Heart left ventricle (tissue), 16 donors: ENCODE measurements around the gene CHRNA1. TPM values are rescaled to one million over a fixed set of nuclear protein-coding genes. Genes with fewer than 3 reads are reported as not detected.

ENCODE experiments used
- ATAC-seq, 4 donors: fragments of 200-7000 bp; cut with Tn5 transposase; one replicate each; pipeline ENCODE4 v1.9.1; 2020 to 2022; ENCODE audit warnings: moderate library complexity in 4 of 4, mild to moderate bottlenecking in 3 of 4, moderate number of reproducible peaks in 1 of 4
- DNase-seq, 5 donors: peaks; one replicate each; pipeline ENCODE4 v3.0.0-alpha.2; 2020
- H3K27ac ChIP-seq, 12 donors: fragments of 200-600 bp; sonication (generic) in 4 of 12; one replicate each; pipeline versions ENCODE4 v1.5.0 to v1.8.0; 2016 to 2022; ENCODE audit warnings: mild to moderate bottlenecking in 2 of 12
- H3K27me3 ChIP-seq, 9 donors: fragments of 200-600 bp; sonication (generic) in 2 of 9; one replicate each; pipeline versions ENCODE4 v1.5.1 to v1.8.0; 2016 to 2022; ENCODE audit warnings: mild to moderate bottlenecking in 3 of 9
- H3K36me3 ChIP-seq, 9 donors: fragments of 200-600 bp; sonication (generic) in 2 of 9; one replicate each; pipeline versions ENCODE4 v1.5.0 to v1.8.0; 2018 to 2022; ENCODE audit warnings: mild to moderate bottlenecking in 2 of 9
- H3K4me1 ChIP-seq, 12 donors: fragments of 200-600 bp; sonication (generic) in 4 of 12; one replicate each; pipeline versions ENCODE4 v1.5.0 to v1.8.0; 2016 to 2022; ENCODE audit warnings: mild to moderate bottlenecking in 3 of 12
- H3K4me3 ChIP-seq, 12 donors: fragments of 200-600 bp; sonication (generic) in 4 of 12; one replicate each; pipeline versions ENCODE4 v1.5.0 to v1.8.0; 2017 to 2022; ENCODE audit warnings: mild to moderate bottlenecking in 9 of 12, moderate library complexity in 4 of 12
- H3K9me3 ChIP-seq, 12 donors: fragments of 200-600 bp; sonication (generic) in 4 of 12; one replicate each; pipeline versions ENCODE4 v1.5.0 to v1.8.0; 2016 to 2022; ENCODE audit warnings: mild to moderate bottlenecking in 1 of 12
- POLR2A ChIP-seq, 2 donors: fragments of 450-650 bp; IDR thresholded peaks; one replicate each; pipeline ENCODE4 v1.6.1; 2017; ENCODE audit warnings: antibody characterized with exemption in 2 of 2, mild to moderate bottlenecking in 2 of 2, moderate library complexity in 2 of 2
- WGBS, 4 donors: extraction: QIAGEN DNeasy Blood & Tissue Kit in 2 of 4; methylation state at CpG; one replicate each; pipeline versions ENCODE4 v1.1.5 to v1.1.7; 2013 to 2018; 5-methylcytosine and 5-hydroxymethylcytosine counted together
- intact Hi-C, 10 donors: fragments of 100-400 bp; cut with DNase I; formaldehyde crosslinking; loops; one replicate each; pipeline versions ENCODE4 v1.11.1 to v1.14.2; 2022
- polyA plus RNA-seq, 2 donors: library from polyadenylated mRNA; stranded (reverse); fragments of 200-250 nt; gene quantifications; one replicate each; pipeline ENCODE4 v1.2.3, GENCODE V29; 2013
- total RNA-seq, 9 donors: library from RNA; depleted of rRNA in 2 of 9; stranded (reverse); fragments of >200 nt in 2 of 9; fragmentation: NEBNext Ultra II Directional in 3 of 9; extraction: Animal tissue kit (Norgen Biotek cat#: 25700) in 3 of 9; gene quantifications; one replicate each; pipeline versions ENCODE4 v1.1.0 to v1.2.4, GENCODE V29; 2016 to 2023
- TF ChIP-seq, protein P1 (sequence below), 12 donors: fragments of 200-600 bp; sonication (generic) in 4 of 12; IDR thresholded peaks; one replicate each; pipeline versions ENCODE4 v1.5.0 to v1.8.0; 2018 to 2022; ENCODE audit warnings: antibody characterized with exemption in 12 of 12, mild to moderate bottlenecking in 5 of 12
- donor health status: ischemic (EF 13 %, LVEDD 7.1; RV severe dilation, severe dysfunction).
- donor health status: healthy with polysubstance abuse.
- donor health status: DM: no; HTN: yes; CAD: no.
- donor health status: DM: no; HTN: no; CAD: no.
- donor health status: ischemic (EF 25% LVEDD 6.9; RV normal size, moderate dysfunction).
- donor health status: ischemic (EF 25% LVEDD 5.7; RV mildly dilated, moderate dysfunction).
- donor health status: healthy.
- donor health status: DM: yes; HTN: yes; CAD: no.
- donor health status: ischemic (EF 35%, LVEDD 5.7; RV mildly dilated, moderate dysfunction).
- donor health status: nonischemic (EF 11% LVEDD 7.7; RV severe dilation, severe dysfunction).
- donor health status: DM: yes; HTN: yes; CAD: no.
- donor health status: PGD.
- donor health status: ischemic (EF 29% LVEDD 5.4; RV normal size, mild dysfunction).
- donor health status: nonischemic (EF 23%, LVEDD 6.1; RV moderate dilation, normal function).

CHRNA1 gene
- total and polyA plus RNA-seq, 11 donors = 0.07 to 1.8 (median 0.86) TPM; not detected in 3

DNA sequence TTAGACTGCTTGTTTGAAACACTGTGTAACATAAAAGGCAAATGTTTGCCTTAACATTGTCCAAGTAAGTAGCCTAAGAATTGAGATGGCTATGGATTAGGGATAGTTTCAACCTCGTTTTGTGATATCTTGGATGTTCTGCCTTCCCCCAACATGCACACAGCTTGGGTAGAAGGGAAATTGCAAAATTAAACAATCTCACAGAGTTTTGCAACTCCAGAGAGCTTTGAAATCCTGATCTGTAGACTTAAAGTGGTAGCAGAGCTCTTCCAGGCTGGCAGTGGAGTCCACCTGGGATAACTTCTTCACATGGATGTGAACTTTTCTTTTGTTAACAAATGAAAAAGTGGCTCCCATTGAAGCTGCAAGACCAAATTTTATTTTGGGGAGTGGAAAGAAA is 59.6 kb downstream of the CHRNA1 start:
- 43 to 58% (median 50%) methylated on average over 1 of the region's 1 CpG for WGBS, 4 donors
- ATAC-seq = no peak
- Histone ChIP-seq H3K4me3 (no peak overlapping the region), H3K4me1 (peaks cover 0 to 5% (median 0%) of the 10 kb centered on the region in 12 donors), H3K27ac (no peak overlapping the region), H3K36me3 (no peaks in the 10 kb centered on the region), H3K9me3 (no peaks in the 10 kb centered on the region), H3K27me3 (peaks cover 0 to 15% (median 5%) of the 10 kb centered on the region in 9 donors)
- intact Hi-C loops = loop anchor here in 1 of 10 donors (5.0 kb wide), 1 partner anchor 288 kb away; no protein-coding TSS in a partner anchor
- no peak for TF ChIP-seq POLR2A (IDR thresholded peaks at IDR 0.05)
- TF ChIP-seq, protein P1, sequence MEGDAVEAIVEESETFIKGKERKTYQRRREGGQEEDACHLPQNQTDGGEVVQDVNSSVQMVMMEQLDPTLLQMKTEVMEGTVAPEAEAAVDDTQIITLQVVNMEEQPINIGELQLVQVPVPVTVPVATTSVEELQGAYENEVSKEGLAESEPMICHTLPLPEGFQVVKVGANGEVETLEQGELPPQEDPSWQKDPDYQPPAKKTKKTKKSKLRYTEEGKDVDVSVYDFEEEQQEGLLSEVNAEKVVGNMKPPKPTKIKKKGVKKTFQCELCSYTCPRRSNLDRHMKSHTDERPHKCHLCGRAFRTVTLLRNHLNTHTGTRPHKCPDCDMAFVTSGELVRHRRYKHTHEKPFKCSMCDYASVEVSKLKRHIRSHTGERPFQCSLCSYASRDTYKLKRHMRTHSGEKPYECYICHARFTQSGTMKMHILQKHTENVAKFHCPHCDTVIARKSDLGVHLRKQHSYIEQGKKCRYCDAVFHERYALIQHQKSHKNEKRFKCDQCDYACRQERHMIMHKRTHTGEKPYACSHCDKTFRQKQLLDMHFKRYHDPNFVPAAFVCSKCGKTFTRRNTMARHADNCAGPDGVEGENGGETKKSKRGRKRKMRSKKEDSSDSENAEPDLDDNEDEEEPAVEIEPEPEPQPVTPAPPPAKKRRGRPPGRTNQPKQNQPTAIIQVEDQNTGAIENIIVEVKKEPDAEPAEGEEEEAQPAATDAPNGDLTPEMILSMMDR (IDR thresholded peaks at IDR 0.05) = no peak
- no peak for DNase-seq

GRCh38 chr2:174704061-174704460 is 60.2 kb downstream of the CHRNA1 start:
- ATAC-seq = no peak
- intact Hi-C loops = loop anchor here in 1 of 10 donors (5.0 kb wide), 1 partner anchor 288 kb away; no protein-coding TSS in a partner anchor
- 64 to 72% (median 66%) methylated on average over 3 of the region's 3 CpGs for WGBS, 4 donors
- TF ChIP-seq POLR2A (IDR thresholded peaks at IDR 0.05) = no peak
- TF ChIP-seq, protein P1 (IDR thresholded peaks at IDR 0.05) = no peak
- Histone ChIP-seq H3K36me3 (no peaks in the 10 kb centered on the region), H3K9me3 (no peaks in the 10 kb centered on the region), H3K4me3 (no peak overlapping the region), H3K27ac (no peak overlapping the region), H3K4me1 (peaks cover 0 to 5% (median 0%) of the 10 kb centered on the region in 12 donors), H3K27me3 (peaks cover 0 to 15% (median 5%) of the 10 kb centered on the region in 9 donors)
- no peak for DNase-seq

GRCh38 chr2:174703430-174703829 is 60.8 kb downstream of the CHRNA1 start:
- Histone ChIP-seq H3K9me3 (no peaks in the 10 kb centered on the region), H3K36me3 (no peaks in the 10 kb centered on the region), H3K27ac (no peak overlapping the region), H3K4me3 (no peak overlapping the region), H3K27me3 (peaks cover 0 to 15% (median 5%) of the 10 kb centered on the region in 9 donors), H3K4me1 (peaks cover 0 to 5% (median 0%) of the 10 kb centered on the region in 12 donors)
- WGBS, 4 donors = 88 to 92% (median 89%) methylated on average over 3 of the region's 3 CpGs
- no peak for TF ChIP-seq POLR2A (IDR thresholded peaks at IDR 0.05)
- TF ChIP-seq, protein P1 (IDR thresholded peaks at IDR 0.05) = no peak
- intact Hi-C loops = loop anchor here in 1 of 10 donors (5.0 kb wide), 1 partner anchor 289 kb away; no protein-coding TSS in a partner anchor
- DNase-seq (no peak), ATAC-seq (no peak)

DNA sequence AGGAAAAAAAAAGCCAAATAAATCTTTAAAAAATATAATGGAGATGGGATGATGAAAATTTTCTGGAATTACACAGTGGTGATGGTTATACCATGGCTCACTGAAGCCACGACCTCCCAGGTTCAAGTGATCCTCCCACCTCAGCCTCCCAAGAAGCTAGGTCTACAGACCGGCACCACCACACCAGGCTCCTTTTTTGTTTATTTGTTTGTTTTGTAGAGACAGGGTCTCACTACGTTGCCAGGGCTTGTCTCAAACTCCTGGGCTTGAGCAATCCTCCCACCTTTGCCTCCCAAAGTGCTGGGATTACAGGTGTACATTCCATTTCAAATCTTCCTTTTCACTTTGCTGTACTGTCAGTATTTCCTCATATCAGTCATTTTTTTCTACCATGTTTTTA is 61.7 kb downstream of the CHRNA1 start:
- TF ChIP-seq, protein P1 (IDR thresholded peaks at IDR 0.05) = no peak
- no peak for TF ChIP-seq POLR2A (IDR thresholded peaks at IDR 0.05)
- intact Hi-C loops = loop anchor here in 1 of 10 donors (5.0 kb wide), 1 partner anchor 290 kb away; no protein-coding TSS in a partner anchor
- H3K4me3 ChIP-seq = no peak overlapping the region
- no peak overlapping the region for H3K27ac ChIP-seq
- H3K9me3 ChIP-seq = no peaks in the 10 kb centered on the region
- peaks cover 0 to 5% (median 0%) of the 10 kb centered on the region in 12 donors for H3K4me1 ChIP-seq
- DNase-seq (no peak), ATAC-seq (no peak)
- 58 to 78% (median 67%) methylated on average over 3 of the region's 3 CpGs for WGBS, 4 donors
- peaks cover 0 to 13% (median 5%) of the 10 kb centered on the region in 9 donors for H3K27me3 ChIP-seq
- H3K36me3 ChIP-seq = no peaks in the 10 kb centered on the region
